Measurements from ENCODE around the gene AKAP10. TPM values are rescaled to one million over a fixed set of nuclear protein-coding genes. Genes with fewer than 3 reads are reported as not detected.

Gene AKAP10
- total RNA-seq, 1 experiment from 2014 or later: 23.3 TPM

DNA sequence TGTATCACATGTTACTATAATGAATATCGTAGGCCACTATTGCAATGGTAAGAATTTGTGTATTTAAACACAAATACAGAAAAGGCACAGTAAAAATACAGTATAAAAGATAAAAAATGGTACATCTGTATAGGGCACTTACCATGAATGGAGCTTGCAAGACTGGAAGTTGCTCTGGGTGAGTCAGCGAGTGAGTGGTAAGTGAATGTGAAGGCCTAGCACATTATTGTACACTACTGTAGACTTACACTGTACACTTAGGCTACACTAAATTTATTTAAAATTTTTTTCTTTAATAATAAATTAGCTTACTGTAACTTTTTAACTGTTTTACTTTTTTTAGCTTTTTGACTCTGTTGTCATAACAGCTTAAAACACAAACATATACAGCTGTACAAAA is 42.5 kb downstream of the AKAP10 start:
- H3K79me2 ChIP-seq (ENCODE audit: low read length): peaks cover 13% of the 10 kb centered on the region
- H3K9me2 ChIP-seq (replicated peaks; ENCODE audit: low read length): no peaks in the 10 kb centered on the region
- ChIA-PET POLR2A (ENCODE audit: unreplicated experiment) (no interaction called here), CTCF (no interaction called here)
- H2AFZ ChIP-seq (ENCODE audit: low read length): no peak overlapping the region
- H3K4me2 ChIP-seq (ENCODE audit: low read length): no peak overlapping the region
- intact Hi-C loops (cut with micrococcal nuclease): no loop called here
- peak; percentile 41 for DNase-seq
- no TSS peak for BruUV-seq (replicated peaks)
- H3K4me1 ChIP-seq (ENCODE audit: insufficient read depth, low read length): peaks cover 15% of the 10 kb centered on the region
- H3K27ac ChIP-seq (ENCODE audit: low read length): no peak overlapping the region
- H3K27me3 ChIP-seq (ENCODE audit: low read length): no peaks in the 10 kb centered on the region
- no peaks in the 10 kb centered on the region for H3F3A ChIP-seq (ENCODE audit: low read length, unreplicated experiment)
- TF ChIP-seq CTCF (conservative IDR thresholded peaks at IDR 0.05; ENCODE audit: low read depth, low read length) (no peak), EZH2 (IDR thresholded peaks at IDR 0.05; ENCODE audit: low read length, unreplicated experiment) (no peak), EZH2phosphoT487 (IDR thresholded peaks at IDR 0.05; ENCODE audit: borderline replicate concordance, low read length) (no peak)
- peaks cover 3% of the 10 kb centered on the region; the same call in 1 of the 2 replicates for H4K20me1 ChIP-seq (ENCODE audit: low read length)
- H3K9ac ChIP-seq (ENCODE audit: low read length): no peak overlapping the region
- no peaks in the 10 kb centered on the region for H3K9me3 ChIP-seq (ENCODE audit: low read length)
- no peak for ATAC-seq
- peaks cover 51% of the 10 kb centered on the region for H3K36me3 ChIP-seq (ENCODE audit: low read depth, low read length)
- H3K4me3 ChIP-seq (ENCODE audit: low read length): no peak overlapping the region

GRCh38 chr17:19933628-19934027 is 44.0 kb downstream of the AKAP10 start:
- ChIA-PET CTCF (no interaction called here), POLR2A (ENCODE audit: unreplicated experiment) (no interaction called here)
- no peak overlapping the region for H3K4me3 ChIP-seq (ENCODE audit: low read length)
- H3K4me1 ChIP-seq (ENCODE audit: insufficient read depth, low read length): peaks cover 11% of the 10 kb centered on the region
- peaks cover 47% of the 10 kb centered on the region for H3K36me3 ChIP-seq (ENCODE audit: low read depth, low read length)
- DNase-seq: no peak
- H3K9ac ChIP-seq (ENCODE audit: low read length): no peak overlapping the region
- no peak overlapping the region for H3K27ac ChIP-seq (ENCODE audit: low read length)
- intact Hi-C loops (cut with micrococcal nuclease): no loop called here
- ATAC-seq: no peak
- peaks cover 3% of the 10 kb centered on the region; the same call in 1 of the 2 replicates for H4K20me1 ChIP-seq (ENCODE audit: low read length)
- no peaks in the 10 kb centered on the region for H3F3A ChIP-seq (ENCODE audit: low read length, unreplicated experiment)
- BruUV-seq (replicated peaks): no TSS peak
- TF ChIP-seq EZH2 (IDR thresholded peaks at IDR 0.05; ENCODE audit: low read length, unreplicated experiment) (no peak), CTCF (conservative IDR thresholded peaks at IDR 0.05; ENCODE audit: low read depth, low read length) (no peak), EZH2phosphoT487 (IDR thresholded peaks at IDR 0.05; ENCODE audit: borderline replicate concordance, low read length) (no peak)
- no peak overlapping the region for H2AFZ ChIP-seq (ENCODE audit: low read length)
- H3K79me2 ChIP-seq (ENCODE audit: low read length): no peaks in the 10 kb centered on the region
- H3K27me3 ChIP-seq (ENCODE audit: low read length): no peaks in the 10 kb centered on the region
- no peaks in the 10 kb centered on the region for H3K9me3 ChIP-seq (ENCODE audit: low read length)
- H3K4me2 ChIP-seq (ENCODE audit: low read length): no peak overlapping the region
- no peaks in the 10 kb centered on the region for H3K9me2 ChIP-seq (replicated peaks; ENCODE audit: low read length)

DNA sequence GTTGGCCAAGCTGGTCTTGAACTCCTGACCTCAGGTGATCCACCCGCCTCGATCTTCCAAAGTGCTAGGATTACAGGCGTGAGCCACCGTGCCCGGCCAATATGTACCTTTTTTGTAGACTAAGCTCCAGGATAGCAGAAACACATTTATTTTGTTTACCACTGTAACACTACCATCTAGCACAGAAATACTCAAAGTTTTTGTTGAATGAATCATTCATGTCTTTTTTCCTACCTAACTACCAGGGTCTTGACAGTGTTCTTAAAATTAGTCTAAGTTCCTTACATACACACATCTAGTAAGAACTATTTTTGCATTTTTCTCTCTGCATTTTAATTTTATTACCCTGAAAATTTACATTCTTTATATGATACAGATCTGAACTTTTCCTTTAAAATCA is 44.4 kb downstream of the AKAP10 start:
- no peaks in the 10 kb centered on the region for H3K79me2 ChIP-seq (ENCODE audit: low read length)
- H3K4me1 ChIP-seq (ENCODE audit: insufficient read depth, low read length): peaks cover 11% of the 10 kb centered on the region
- ChIA-PET CTCF (no interaction called here), POLR2A (ENCODE audit: unreplicated experiment) (no interaction called here)
- H3F3A ChIP-seq (ENCODE audit: low read length, unreplicated experiment): no peaks in the 10 kb centered on the region
- H3K9ac ChIP-seq (ENCODE audit: low read length): no peak overlapping the region
- H3K36me3 ChIP-seq (ENCODE audit: low read depth, low read length): peaks cover 46% of the 10 kb centered on the region
- peaks cover 3% of the 10 kb centered on the region; the same call in 1 of the 2 replicates for H4K20me1 ChIP-seq (ENCODE audit: low read length)
- no TSS peak for BruUV-seq (replicated peaks)
- TF ChIP-seq EZH2phosphoT487 (IDR thresholded peaks at IDR 0.05; ENCODE audit: borderline replicate concordance, low read length): no peak
- TF ChIP-seq CTCF (conservative IDR thresholded peaks at IDR 0.05; ENCODE audit: low read depth, low read length): no peak
- TF ChIP-seq EZH2 (IDR thresholded peaks at IDR 0.05; ENCODE audit: low read length, unreplicated experiment): no peak
- DNase-seq (peak; percentile 16), ATAC-seq (no peak)
- no peak overlapping the region for H2AFZ ChIP-seq (ENCODE audit: low read length)
- no peak overlapping the region for H3K4me2 ChIP-seq (ENCODE audit: low read length)
- no peaks in the 10 kb centered on the region for H3K9me3 ChIP-seq (ENCODE audit: low read length)
- intact Hi-C loops (cut with micrococcal nuclease): no loop called here
- no peaks in the 10 kb centered on the region for H3K9me2 ChIP-seq (replicated peaks; ENCODE audit: low read length)
- no peak overlapping the region for H3K4me3 ChIP-seq (ENCODE audit: low read length)
- H3K27ac ChIP-seq (ENCODE audit: low read length): no peak overlapping the region
- no peaks in the 10 kb centered on the region for H3K27me3 ChIP-seq (ENCODE audit: low read length)

Measured in PC-3 (cell line).